HepG2 (cell line): ENCODE data around the gene EPB41L1. TPM values are rescaled to one million over a fixed set of nuclear protein-coding genes. Genes with fewer than 3 reads are reported as not detected.

ENCODE experiments used
- ASH2L ChIP-seq: fragments of 300-600, 200-600 bp; sonication (generic); IDR thresholded peaks from 2 replicates; pipeline ENCODE4 v1.7.0; 2017; ENCODE audit warnings: low read depth, mild to moderate bottlenecking, moderate library complexity, mixed read lengths, low read length; ENCODE audit not compliant: insufficient read length
- ATF1 ChIP-seq: IDR thresholded peaks from 2 replicates; pipeline ENCODE4 v1.6.1; 2016; ENCODE audit warnings: mild to moderate bottlenecking, control low read depth
- ONECUT2 ChIP-seq: sonication (generic); formaldehyde crosslinking; IDR thresholded peaks from 2 replicates; pipeline ENCODE4 v1.4.0; 2020; ENCODE audit warnings: missing genetic modification reagents
- PBX3 ChIP-seq: sonication (generic); formaldehyde crosslinking; IDR thresholded peaks from 2 replicates; pipeline ENCODE4 v1.8.1; 2023; ENCODE audit warnings: missing genetic modification reagents, inconsistent platforms, borderline replicate concordance
- RERE ChIP-seq: IDR thresholded peaks from 2 replicates; pipeline ENCODE4 v1.6.1; 2016; ENCODE audit warnings: low read depth, missing genetic modification reagents, missing compliant biosample characterization
- XBP1 ChIP-seq: sonication (generic); formaldehyde crosslinking; IDR thresholded peaks from 2 replicates; pipeline ENCODE4 v1.5.0; 2020; ENCODE audit warnings: missing genetic modification reagents
- ZNF18 ChIP-seq: sonication (generic); formaldehyde crosslinking; IDR thresholded peaks from 2 replicates; pipeline ENCODE4 v1.8.0; 2022; ENCODE audit warnings: mild to moderate bottlenecking, missing genetic modification reagents; ENCODE audit not compliant: insufficient replicate concordance
- ZNF251 ChIP-seq: sonication (generic); formaldehyde crosslinking; IDR thresholded peaks from 2 replicates; pipeline ENCODE4 v1.9.0; 2021; ENCODE audit warnings: mild to moderate bottlenecking, missing genetic modification reagents
- ZNF512B ChIP-seq: sonication (generic); formaldehyde crosslinking; IDR thresholded peaks from 2 replicates; pipeline ENCODE4 v1.5.1; 2020; ENCODE audit warnings: missing genetic modification reagents, mild to moderate bottlenecking, borderline replicate concordance
- ZNF556 ChIP-seq: sonication (generic); formaldehyde crosslinking; IDR thresholded peaks from 2 replicates; pipeline ENCODE4 v1.4.0; 2020; ENCODE audit warnings: mild to moderate bottlenecking, missing genetic modification reagents, borderline replicate concordance
- ZNF558 ChIP-seq: sonication (generic); formaldehyde crosslinking; IDR thresholded peaks from 2 replicates; pipeline ENCODE4 v1.9.0; 2022; ENCODE audit warnings: mild to moderate bottlenecking, missing genetic modification reagents, borderline replicate concordance
- ZNF687 ChIP-seq: sonication (generic); formaldehyde crosslinking; IDR thresholded peaks from 2 replicates; pipeline ENCODE4 v1.5.1; 2020; ENCODE audit warnings: mild to moderate bottlenecking, missing genetic modification reagents, moderate library complexity
- ZNF83 ChIP-seq: sonication (generic); formaldehyde crosslinking; IDR thresholded peaks from 2 replicates; pipeline ENCODE4 v1.4.0; 2020; ENCODE audit warnings: missing genetic modification reagents, mild to moderate bottlenecking, borderline replicate concordance
- polyA plus RNA-seq, 8 experiments: library from polyadenylated mRNA; depleted of rRNA in 3 of 8; stranded (reverse) in 7 of 8; unstranded in 1 of 8; fragments of >200 nt; fragmentation: Illumina TruSeq in 4 of 8; extraction: Trizol in 4 of 8; gene quantifications; 2 replicates each; pipeline versions ENCODE4 v1.2.1 to v1.2.3, GENCODE V29; 2011 to 2016; ENCODE audit warnings: low read depth in 4 of 8, missing spikeins in 1 of 8, mixed read lengths in 1 of 8; ENCODE audit not compliant: insufficient read depth in 1 of 8
- total RNA-seq, 5 experiments: library from RNA; depleted of rRNA; stranded (reverse); fragments of >200 nt; fragmentation: Illumina TruSeq; extraction: Trizol; gene quantifications; 2 replicates each; pipeline ENCODE4 v1.2.3, GENCODE V29; 2016; ENCODE audit warnings: low read depth in 1 of 5

The EPB41L1 gene
- total and polyA plus RNA-seq, 2 of the 13 experiments (the other 11 are each of a cell fraction or from before 2014, with no cell fraction given): 16.7 to 39.0 TPM

- TF ChIP-seq ZNF556 (CRISPR knock-in tag) (0 out of 2 replicates have a peak, but pooled peaks have one; percentile 47), ZNF18 (CRISPR knock-in tag) (no peak), ONECUT2 (no peak), ZNF687 (CRISPR knock-in tag) (peak; percentile 64), ZNF251 (CRISPR knock-in tag) (no peak), ZNF558 (CRISPR knock-in tag) (no peak), XBP1 (no peak), ZNF83 (CRISPR knock-in tag) (0 out of 2 replicates have a peak, but pooled peaks have one; percentile 30), ASH2L (no peak), ZNF512B (CRISPR knock-in tag) (no peak), PBX3 (CRISPR knock-in tag) (no peak), RERE (CRISPR knock-in tag) (no peak), ATF1 (CRISPR knock-in tag) (no peak)
Measured at GRCh38 chr20:36202891-36203338, 48.4 kb downstream of the EPB41L1 start (continued).
